IMR-90 (cell line): ENCODE measurements around the gene BIK. TPM values are rescaled to one million over a fixed set of nuclear protein-coding genes. Genes with fewer than 3 reads are reported as not detected.

Experiments
- ATAC-seq: fragments of 200-7000 bp; cut with Tn5 transposase; 2 replicates; pipeline ENCODE4 v1.9.1; 2020; ENCODE audit warnings: low read depth, mild to moderate bottlenecking, moderate library complexity
- BruUV-seq: library from RNA; stranded (reverse); fragments of 400-500 nt; replicated peaks from 2 replicates; lab custom pipeline; 2021; lab: Mats Ljungman, UMichigan
- CTCF ChIA-PET: fragments of 300-600 bp; formaldehyde crosslinking; extraction: SDS; loops from one replicate; lab custom pipeline; 2021; ENCODE audit warnings: antibody characterized with exemption; lab: Yijun Ruan, JAX
- POLR2A ChIA-PET: fragments of 300-600 bp; sonication (Branson Sonifier 250); formaldehyde crosslinking; loops from one replicate; lab custom pipeline; 2022; ENCODE audit warnings: antibody characterized with exemption; ENCODE audit not compliant: unreplicated experiment; lab: Charles Lee
- DNase-seq: peaks from one replicate; pipeline ENCODE4 v3.0.0; 2013
- H2AFZ ChIP-seq: replicated peaks from 2 replicates; pipeline ENCODE3; 2013; ENCODE audit warnings: low read length, mild to moderate bottlenecking; ENCODE audit not compliant: poor library complexity
- H2AK5ac ChIP-seq: 2 replicates; pipeline ENCODE4 v1.6.1; 2013; ENCODE audit warnings: low read depth, low read length, inconsistent platforms
- H2AK9ac ChIP-seq: replicated peaks from 2 replicates; pipeline ENCODE3; 2013; ENCODE audit warnings: mild to moderate bottlenecking, low read depth, low read length, moderate library complexity; ENCODE audit not compliant: poor library complexity
- H2BK120ac ChIP-seq: 2 replicates; pipeline ENCODE4 v1.6.1; 2013; ENCODE audit warnings: low read depth, low read length, inconsistent platforms
- H2BK15ac ChIP-seq: 3 replicates; pipeline ENCODE4 v1.6.1; 2013; ENCODE audit warnings: low read depth, low read length, inconsistent platforms
- H2BK20ac ChIP-seq: 2 replicates; pipeline ENCODE4 v1.6.1; 2013; ENCODE audit warnings: low read depth, mild to moderate bottlenecking, inconsistent platforms, low read length, moderate library complexity
- H2BK5ac ChIP-seq: 2 replicates; pipeline ENCODE4 v1.6.1; 2013; ENCODE audit warnings: mild to moderate bottlenecking, low read depth, low read length, inconsistent platforms; ENCODE audit not compliant: poor library complexity, severe bottlenecking
- H3K14ac ChIP-seq: replicated peaks from 2 replicates; pipeline ENCODE4 v1.6.1; 2013; ENCODE audit warnings: low read depth, low read length, inconsistent platforms
- H3K18ac ChIP-seq: 2 replicates; pipeline ENCODE4 v1.6.1; 2013; ENCODE audit warnings: low read depth, low read length, control low read depth
- H3K23ac ChIP-seq: 2 replicates; pipeline ENCODE4 v1.6.1; 2013; ENCODE audit warnings: low read depth, low read length, inconsistent platforms
- H3K27ac ChIP-seq: 2 replicates; pipeline ENCODE4 v1.5.1; 2013; ENCODE audit warnings: mild to moderate bottlenecking, control low read depth, low read length; ENCODE audit not compliant: insufficient read depth
- H3K27me3 ChIP-seq: 2 replicates; pipeline ENCODE4 v1.6.1; 2013; ENCODE audit warnings: low read length; ENCODE audit not compliant: control insufficient read depth, insufficient read depth
- H3K36me3 ChIP-seq: 2 replicates; pipeline ENCODE4 v1.6.1; 2013; ENCODE audit warnings: low read length, mixed read lengths; ENCODE audit not compliant: control insufficient read depth, insufficient read depth
- H3K4ac ChIP-seq: 2 replicates; pipeline ENCODE4 v1.6.1; 2013; ENCODE audit warnings: low read depth, low read length, inconsistent platforms
- H3K4me1 ChIP-seq: 2 replicates; pipeline ENCODE4 v1.6.1; 2013; ENCODE audit warnings: low read length, mixed read lengths; ENCODE audit not compliant: control insufficient read depth, insufficient read depth
- H3K4me2 ChIP-seq: 2 replicates; pipeline ENCODE4 v1.6.1; 2013; ENCODE audit warnings: low read depth, mild to moderate bottlenecking, control low read depth, low read length, moderate library complexity
- H3K4me3 ChIP-seq: 2 replicates; pipeline ENCODE4 v1.5.1; 2013; ENCODE audit warnings: low read depth, mild to moderate bottlenecking, control low read depth, low read length, moderate library complexity; ENCODE audit not compliant: insufficient read depth
- H3K56ac ChIP-seq: 2 replicates; pipeline ENCODE4 v1.6.1; 2013; ENCODE audit warnings: low read length, inconsistent platforms; ENCODE audit not compliant: insufficient read depth; ENCODE audit errors: extremely low read depth
- H3K79me1 ChIP-seq, 2 experiments: 2 replicates each; pipeline ENCODE4 v1.6.1; 2013; ENCODE audit warnings: low read length in 2 of 2, inconsistent platforms in 1 of 2, low read depth in 1 of 2
- H3K9ac ChIP-seq: 2 replicates; pipeline ENCODE4 v1.6.1; 2013; ENCODE audit warnings: low read depth, low read length, control low read depth
- H3K9me1 ChIP-seq: 2 replicates; pipeline ENCODE4 v1.6.1; 2013; ENCODE audit warnings: low read length, inconsistent platforms; ENCODE audit not compliant: insufficient read depth
- H3K9me3 ChIP-seq: 2 replicates; pipeline ENCODE4 v1.6.1; 2013; ENCODE audit warnings: low read length; ENCODE audit not compliant: control insufficient read depth, insufficient read depth
- H4K20me1 ChIP-seq: 2 replicates; pipeline ENCODE4 v1.6.1; 2013; ENCODE audit warnings: low read length, inconsistent platforms; ENCODE audit not compliant: insufficient read depth
- H4K5ac ChIP-seq: 2 replicates; pipeline ENCODE4 v1.6.1; 2013; ENCODE audit warnings: mild to moderate bottlenecking, low read depth, low read length, control low read depth
- H4K8ac ChIP-seq, 2 experiments: 2 replicates each; pipeline ENCODE4 v1.6.1; 2013; ENCODE audit warnings: low read depth in 2 of 2, low read length in 2 of 2, control low read depth in 1 of 2, inconsistent platforms in 1 of 2
- H4K91ac ChIP-seq: 2 replicates; pipeline ENCODE4 v1.6.1; 2013; ENCODE audit warnings: low read depth, low read length, inconsistent platforms; ENCODE audit not compliant: insufficient read depth
- BHLHE40 ChIP-seq: fragments of 150-350 bp; IDR thresholded peaks from 2 replicates; pipeline ENCODE4 v1.6.1; 2016; ENCODE audit warnings: mild to moderate bottlenecking, low read depth, low read length
- CEBPB ChIP-seq: IDR thresholded peaks from 2 replicates; pipeline ENCODE4 v1.6.1; 2012; ENCODE audit warnings: low read depth, low read length, improper control_type of control experiment
- CHD1 ChIP-seq: IDR thresholded peaks from 2 replicates; pipeline ENCODE4 v1.6.1; 2012; ENCODE audit warnings: low read depth, low read length, improper control_type of control experiment
- FOS ChIP-seq: fragments of 150-350 bp; IDR thresholded peaks from 2 replicates; pipeline ENCODE4 v1.6.1; 2016; ENCODE audit warnings: low read depth, low read length
- MAFK ChIP-seq: IDR thresholded peaks from 2 replicates; pipeline ENCODE4 v1.6.1; 2012; ENCODE audit warnings: low read depth, low read length, improper control_type of control experiment
- MAZ ChIP-seq: IDR thresholded peaks from 2 replicates; pipeline ENCODE4 v1.6.1; 2012; ENCODE audit warnings: low read depth, mild to moderate bottlenecking, low read length, improper control_type of control experiment, moderate library complexity, borderline replicate concordance
- MXI1 ChIP-seq: IDR thresholded peaks from 2 replicates; pipeline ENCODE4 v1.6.1; 2012; ENCODE audit warnings: low read depth, mild to moderate bottlenecking, low read length, moderate library complexity, borderline replicate concordance
- NFE2L2 ChIP-seq: fragments of 150-350 bp; IDR thresholded peaks from 2 replicates; pipeline ENCODE4 v1.6.1; 2016; ENCODE audit warnings: low read depth, mild to moderate bottlenecking, low read length
- POLR2A ChIP-seq: IDR thresholded peaks from 2 replicates; pipeline ENCODE4 v1.6.1; 2012; ENCODE audit warnings: mild to moderate bottlenecking, low read depth, low read length
- RAD21 ChIP-seq: IDR thresholded peaks from 2 replicates; pipeline ENCODE4 v1.6.1; 2012; ENCODE audit warnings: low read length, improper control_type of control experiment
- RCOR1 ChIP-seq: IDR thresholded peaks from 2 replicates; pipeline ENCODE4 v1.6.1; 2012; ENCODE audit warnings: mild to moderate bottlenecking, low read length, improper control_type of control experiment; ENCODE audit not compliant: insufficient replicate concordance
- RFX5 ChIP-seq: IDR thresholded peaks from 2 replicates; pipeline ENCODE4 v1.8.0; 2012; ENCODE audit warnings: low read depth, mild to moderate bottlenecking, low read length, moderate library complexity
- SMC3 ChIP-seq: fragments of 150-350 bp; IDR thresholded peaks from 2 replicates; pipeline ENCODE4 v1.6.1; 2016; ENCODE audit warnings: low read depth, mild to moderate bottlenecking, antibody characterized with exemption, low read length, moderate library complexity
- WGBS, 2 experiments: methylation state at CpG; one replicate each; pipeline versions ENCODE4 v1.1.5 to v1.1.7; 2013; ENCODE audit warnings: missing lambda C conversion rate in 2 of 2; ENCODE audit not compliant: insufficient read length in 1 of 2; ENCODE audit errors: extremely low coverage in 2 of 2; 5-methylcytosine and 5-hydroxymethylcytosine counted together
- dilution Hi-C: fragments of 300-500 bp; cut with HindIII; formaldehyde crosslinking; loops from one replicate; pipeline ENCODE4 v1.14.3; 2018; ENCODE audit warnings: low sequenced_read_pairs; ENCODE audit not compliant: unreplicated experiment
- in situ Hi-C: fragments of 300-500 bp; cut with MboI; formaldehyde crosslinking; loops from 3 replicates; pipeline ENCODE4 v1.14.3; 2019; ENCODE audit warnings: low sequenced_read_pairs, inconsistent platforms, mixed read lengths
- intact Hi-C: fragments of 100-400 bp; cut with micrococcal nuclease; formaldehyde crosslinking; loops from 2 replicates; pipeline ENCODE4 v1.10.0; 2022
- polyA plus RNA-seq, 3 experiments: library from polyadenylated mRNA; depleted of rRNA; stranded (reverse); fragments of >200 nt; gene quantifications; 2 replicates each; pipeline ENCODE4 v1.2.3, GENCODE V29; 2012; ENCODE audit warnings: low replicate concordance in 1 of 3
- total RNA-seq: library from RNA; depleted of rRNA; stranded (reverse); fragments of >200 nt; gene quantifications from 2 replicates; pipeline ENCODE4 v1.2.3, GENCODE V29; 2012
- TF ChIP-seq, protein P1 (sequence below): conservative IDR thresholded peaks from 2 replicates; pipeline ENCODE4 v1.5.1; 2012; ENCODE audit warnings: mild to moderate bottlenecking, low read depth, low read length, improper control_type of control experiment
- TF ChIP-seq, protein P2 (sequence below): fragments of 150-350 bp; IDR thresholded peaks from 2 replicates; pipeline ENCODE4 v1.6.1; 2017; ENCODE audit warnings: mild to moderate bottlenecking, antibody characterized with exemption, low read length, low read depth
- TF ChIP-seq, protein P3 (sequence below): fragments of 150-350 bp; IDR thresholded peaks from 2 replicates; pipeline ENCODE4 v1.6.1; 2016; ENCODE audit warnings: low read depth, mild to moderate bottlenecking, low read length, moderate library complexity, borderline replicate concordance

The BIK gene
- total and polyA plus RNA-seq, 2 of the 4 experiments (the other 2 are of a cell fraction): 0.18 TPM; not detected in 1

DNA sequence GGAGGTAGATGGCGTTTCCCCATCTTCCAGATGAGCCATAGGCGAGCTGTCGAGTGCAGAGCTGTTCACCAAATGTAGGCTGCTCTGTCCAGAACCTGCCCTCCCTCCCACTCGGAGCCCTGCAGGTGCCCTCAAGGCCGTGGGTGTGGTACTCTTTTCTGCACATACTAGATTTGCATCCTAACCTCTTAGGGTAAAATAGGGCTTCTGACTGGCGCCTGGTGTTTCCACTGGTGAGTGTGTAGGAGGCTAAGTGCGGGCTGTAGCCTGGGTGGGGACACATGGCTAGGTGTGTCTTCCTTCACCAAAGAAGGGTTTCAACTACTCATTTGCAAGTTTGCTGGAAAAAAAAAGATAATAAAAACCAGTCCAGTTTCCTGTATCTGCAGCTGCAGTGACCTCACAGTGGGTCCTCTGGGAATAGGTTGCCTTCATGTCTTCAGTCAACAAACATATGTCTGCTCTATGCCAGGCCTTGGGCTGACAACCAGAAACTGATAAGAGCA is 8.5 kb downstream of the BIK start:
- Histone ChIP-seq H2BK15ac (no peak overlapping the region), H4K91ac (no peak overlapping the region), H3K4me2 (no peak overlapping the region), H3K4me3 (no peak overlapping the region), H4K8ac (no peak overlapping the region), H3K9ac (no peak overlapping the region), H2BK5ac (no peak overlapping the region), H3K18ac (no peak overlapping the region), H3K9me3 (no peaks in the 10 kb centered on the region), H3K36me3 (no peaks in the 10 kb centered on the region), H3K23ac (no peak overlapping the region), H3K14ac (no peak overlapping the region), H3K79me1 (no peaks in the 10 kb centered on the region), H3K4me1 (no peaks in the 10 kb centered on the region), H2AFZ (no peak overlapping the region), H3K27me3 (peaks cover 10% of the 10 kb centered on the region), H2AK5ac (no peak overlapping the region), H2BK120ac (no peak overlapping the region), H3K27ac (no peak overlapping the region), H2BK20ac (no peak overlapping the region), H4K20me1 (no peaks in the 10 kb centered on the region), H3K56ac (no peak overlapping the region), H3K4ac (no peak overlapping the region), H2AK9ac (no peak overlapping the region), H4K5ac (no peak overlapping the region), H3K9me1 (no peaks in the 10 kb centered on the region)
- TF ChIP-seq MXI1 (no peak), MAFK (no peak), RCOR1 (no peak), RAD21 (no peak), POLR2A (no peak), NFE2L2 (no peak), CHD1 (no peak), CEBPB (no peak), BHLHE40 (no peak), MAZ (no peak), FOS (no peak), SMC3 (no peak), RFX5 (no peak)
- TF ChIP-seq, protein P1, sequence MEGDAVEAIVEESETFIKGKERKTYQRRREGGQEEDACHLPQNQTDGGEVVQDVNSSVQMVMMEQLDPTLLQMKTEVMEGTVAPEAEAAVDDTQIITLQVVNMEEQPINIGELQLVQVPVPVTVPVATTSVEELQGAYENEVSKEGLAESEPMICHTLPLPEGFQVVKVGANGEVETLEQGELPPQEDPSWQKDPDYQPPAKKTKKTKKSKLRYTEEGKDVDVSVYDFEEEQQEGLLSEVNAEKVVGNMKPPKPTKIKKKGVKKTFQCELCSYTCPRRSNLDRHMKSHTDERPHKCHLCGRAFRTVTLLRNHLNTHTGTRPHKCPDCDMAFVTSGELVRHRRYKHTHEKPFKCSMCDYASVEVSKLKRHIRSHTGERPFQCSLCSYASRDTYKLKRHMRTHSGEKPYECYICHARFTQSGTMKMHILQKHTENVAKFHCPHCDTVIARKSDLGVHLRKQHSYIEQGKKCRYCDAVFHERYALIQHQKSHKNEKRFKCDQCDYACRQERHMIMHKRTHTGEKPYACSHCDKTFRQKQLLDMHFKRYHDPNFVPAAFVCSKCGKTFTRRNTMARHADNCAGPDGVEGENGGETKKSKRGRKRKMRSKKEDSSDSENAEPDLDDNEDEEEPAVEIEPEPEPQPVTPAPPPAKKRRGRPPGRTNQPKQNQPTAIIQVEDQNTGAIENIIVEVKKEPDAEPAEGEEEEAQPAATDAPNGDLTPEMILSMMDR: no peak
- TF ChIP-seq, protein P2, sequence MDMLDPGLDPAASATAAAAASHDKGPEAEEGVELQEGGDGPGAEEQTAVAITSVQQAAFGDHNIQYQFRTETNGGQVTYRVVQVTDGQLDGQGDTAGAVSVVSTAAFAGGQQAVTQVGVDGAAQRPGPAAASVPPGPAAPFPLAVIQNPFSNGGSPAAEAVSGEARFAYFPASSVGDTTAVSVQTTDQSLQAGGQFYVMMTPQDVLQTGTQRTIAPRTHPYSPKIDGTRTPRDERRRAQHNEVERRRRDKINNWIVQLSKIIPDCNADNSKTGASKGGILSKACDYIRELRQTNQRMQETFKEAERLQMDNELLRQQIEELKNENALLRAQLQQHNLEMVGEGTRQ: no peak
- TF ChIP-seq, protein P3, sequence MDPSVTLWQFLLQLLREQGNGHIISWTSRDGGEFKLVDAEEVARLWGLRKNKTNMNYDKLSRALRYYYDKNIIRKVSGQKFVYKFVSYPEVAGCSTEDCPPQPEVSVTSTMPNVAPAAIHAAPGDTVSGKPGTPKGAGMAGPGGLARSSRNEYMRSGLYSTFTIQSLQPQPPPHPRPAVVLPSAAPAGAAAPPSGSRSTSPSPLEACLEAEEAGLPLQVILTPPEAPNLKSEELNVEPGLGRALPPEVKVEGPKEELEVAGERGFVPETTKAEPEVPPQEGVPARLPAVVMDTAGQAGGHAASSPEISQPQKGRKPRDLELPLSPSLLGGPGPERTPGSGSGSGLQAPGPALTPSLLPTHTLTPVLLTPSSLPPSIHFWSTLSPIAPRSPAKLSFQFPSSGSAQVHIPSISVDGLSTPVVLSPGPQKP: no peak
- ATAC-seq (no peak), DNase-seq (no peak)
- no TSS peak for BruUV-seq
- WGBS, 2 experiments: no CpG with 5 or more reads among the region's 7 CpGs
- dilution Hi-C loops (no loop called here), intact Hi-C loops (no loop called here), in situ Hi-C loops (no loop called here)
- ChIA-PET POLR2A (no interaction called here), CTCF (no interaction called here)
